Activated T-helper 1 cell treated with anti-CD3 and anti-CD28 coated beads, Interleukin-2, amount 50 U/mL, for 16 hours (primary cell): ENCODE measurements around the gene KIAA1549.
"Not testable (repeated sequence)": the region's sequence is repeated elsewhere in the genome, so short reads cannot be mapped to it uniquely, and the experiment has no call there.

ENCODE experiments used
- DNase-seq, 2 donors: peaks; one replicate each; pipeline ENCODE4 v3.0.0-alpha.2; 2020; ENCODE audit warnings: low read depth in 1 of 2, low spot score in 1 of 2

The KIAA1549 gene

GRCh38 chr7:138981332-138982203 lies at the start of gene KIAA1549:
TSS of gene KIAA1549 (minus strand) at chr7:138981389. CDS start at chr7:138981269, 120 bp downstream.
- DNase-seq = peak in 1 of 2 donors; percentile 34

- DNase-seq = no peak
These were observed 48.2 kb upstream of the KIAA1549 start for GRCh38 chr7:139029353-139029752.

GRCh38 chr7:139026551-139026950 lies 45.4 kb upstream of the KIAA1549 start:
- no peak for DNase-seq

GRCh38 chr7:139025861-139026260 lies 44.7 kb upstream of the KIAA1549 start:
- DNase-seq = not testable (repeated sequence)

GRCh38 chr7:139023076-139023475 lies 41.9 kb upstream of the KIAA1549 start:
- DNase-seq = no peak

- no peak for DNase-seq
These were observed 41.1 kb upstream of the KIAA1549 start for GRCh38 chr7:139022286-139022685.

GRCh38 chr7:139018910-139019309 lies 37.7 kb upstream of the KIAA1549 start:
- no peak for DNase-seq

- DNase-seq = peak; percentile 22 to 29
These were observed 35.8 kb upstream of the KIAA1549 start for GRCh38 chr7:139016931-139017511.

- no peak for DNase-seq
These were observed 30.2 kb upstream of the KIAA1549 start for GRCh38 chr7:139011373-139011772.

- no peak for DNase-seq
These were observed 23.3 kb upstream of the KIAA1549 start for GRCh38 chr7:139004321-139005090.

GRCh38 chr7:138999414-138999813 lies 18.2 kb upstream of the KIAA1549 start:
- no peak for DNase-seq

GRCh38 chr7:138992052-138992531 lies 10.9 kb upstream of the KIAA1549 start:
- DNase-seq = no peak

- no peak for DNase-seq
These were observed 6.5 kb upstream of the KIAA1549 start for GRCh38 chr7:138987686-138988085.

GRCh38 chr7:138982204-138982623 lies 1.0 kb upstream of the KIAA1549 start:
- DNase-seq = no peak

GRCh38 chr7:138980563-138981291 lies 462 bp downstream of the KIAA1549 start:
- DNase-seq = no peak

GRCh38 chr7:138979988-138980562 lies 1.1 kb downstream of the KIAA1549 start:
- DNase-seq = no peak

GRCh38 chr7:138979226-138979979 lies 1.8 kb downstream of the KIAA1549 start:
- DNase-seq = no peak

GRCh38 chr7:138978541-138979184 lies 2.5 kb downstream of the KIAA1549 start:
- no peak for DNase-seq

- DNase-seq = not testable (repeated sequence)
These were observed 5.0 kb downstream of the KIAA1549 start for GRCh38 chr7:138976161-138976560.
